K562 (cell line): ENCODE measurements around the gene RGS8. TPM values are rescaled to one million over a fixed set of nuclear protein-coding genes. Genes with fewer than 3 reads are reported as not detected.

Source experiments
- ATAC-seq: fragments of 200-7000 bp; cut with Tn5 transposase; 3 replicates; pipeline ENCODE4 v1.9.1; 2020; ENCODE audit warnings: moderate library complexity
- BruUV-seq: library from RNA; stranded (reverse); fragments of 400-500 nt; replicated peaks from 2 replicates; lab custom pipeline; 2021; lab: Mats Ljungman, UMichigan
- CTCF ChIA-PET: fragments of 300-600 bp; formaldehyde crosslinking; extraction: SDS; loops from one replicate; lab custom pipeline; 2021; ENCODE audit warnings: low intra/inter-chr PET ratio; lab: Yijun Ruan, JAX
- POLR2A ChIA-PET: fragments of 300-600, 350-650 bp; sonication (Branson Sonifier 250); formaldehyde crosslinking; extraction: SDS; loops from one replicate; lab custom pipeline; 2021; ENCODE audit warnings: antibody characterized with exemption, inconsistent platforms; lab: Yijun Ruan, JAX
- DNase-seq, 4 experiments: peaks; one replicate each; pipeline versions ENCODE4 v3.0.0 to v3.0.0-alpha.2; 2011 to 2018; ENCODE audit warnings: low spot score in 3 of 4, mixed read lengths in 3 of 4; ENCODE audit errors: extremely low read depth in 1 of 4
- FAIRE-seq: peaks from 2 replicates; lab custom pipeline; 2011; peaks lifted over from hg19 to GRCh38; lab: Jason Lieb, UNC
- H2AFZ ChIP-seq: 2 replicates; pipeline ENCODE4 v1.6.0; 2011; ENCODE audit warnings: low read depth, low read length, control low read depth, inconsistent platforms
- H3K27ac ChIP-seq: fragments of 200-600 bp; 3 replicates; pipeline ENCODE4 v1.8.0; 2011; ENCODE audit warnings: low read depth, mild to moderate bottlenecking, control low read depth, inconsistent platforms, low read length, moderate library complexity, mixed read lengths; ENCODE audit errors: extremely low read depth
- H3K27me3 ChIP-seq, 2 experiments: fragments of 300-600 bp in 1 of 2; 2 replicates in 1 of 2; 3 replicates in 1 of 2; pipeline versions ENCODE4 v1.6.0 to v1.8.0; 2011; ENCODE audit warnings: inconsistent platforms in 2 of 2, low read length in 2 of 2, mild to moderate bottlenecking in 1 of 2, mixed read lengths in 1 of 2, moderate library complexity in 1 of 2; ENCODE audit not compliant: control insufficient read depth in 2 of 2, insufficient read depth in 2 of 2
- H3K36me3 ChIP-seq: fragments of 300-600 bp; 3 replicates; pipeline ENCODE4 v1.8.0; 2011; ENCODE audit warnings: mild to moderate bottlenecking, low read length, inconsistent platforms; ENCODE audit not compliant: control insufficient read depth, insufficient read depth
- H3K4me1 ChIP-seq, 2 experiments: fragments of 200-600 bp in 1 of 2; replicated peaks in 1 of 2; 2 replicates in 1 of 2; 3 replicates in 1 of 2; pipeline versions ENCODE4 v1.5.1 to v1.8.0; 2011; ENCODE audit warnings: inconsistent platforms in 2 of 2, low read length in 2 of 2, mild to moderate bottlenecking in 1 of 2, mixed read lengths in 1 of 2, moderate library complexity in 1 of 2; ENCODE audit not compliant: control insufficient read depth in 2 of 2, insufficient read depth in 2 of 2
- H3K4me2 ChIP-seq: 2 replicates; pipeline ENCODE4 v1.6.1; 2011; ENCODE audit warnings: low read length, control low read depth, inconsistent platforms, mixed read lengths; ENCODE audit not compliant: insufficient read depth
- H3K4me3 ChIP-seq: fragments of 200-600 bp; sonication (generic), shearing (Covaris generic); 2 replicates; pipeline ENCODE4 v1.5.1; 2016; ENCODE audit warnings: control low read depth, inconsistent platforms
- H3K79me2 ChIP-seq: fragments of 200-600 bp; 3 replicates; pipeline ENCODE4 v1.8.0; 2011; ENCODE audit warnings: low read length, inconsistent platforms; ENCODE audit not compliant: control insufficient read depth, insufficient read depth
- H3K9ac ChIP-seq, 2 experiments: 2 replicates each; pipeline versions ENCODE4 v1.6.0 to v1.6.1; 2011; ENCODE audit warnings: low read depth in 2 of 2, low read length in 2 of 2, control low read depth in 1 of 2, inconsistent platforms in 1 of 2, mild to moderate bottlenecking in 1 of 2, mixed read lengths in 1 of 2; ENCODE audit not compliant: insufficient read depth in 1 of 2
- H3K9me1 ChIP-seq: one replicate; pipeline ENCODE4 v1.6.0; 2011; ENCODE audit warnings: inconsistent platforms, mild to moderate bottlenecking, low read length, moderate library complexity; ENCODE audit not compliant: control insufficient read depth, insufficient read depth
- H3K9me3 ChIP-seq: replicated peaks from 2 replicates; pipeline ENCODE4 v1.5.1; 2011; ENCODE audit warnings: low read depth, low read length, inconsistent platforms; ENCODE audit not compliant: control insufficient read depth, insufficient read depth
- H4K20me1 ChIP-seq: replicated peaks from 2 replicates; pipeline ENCODE4 v1.6.1; 2011; ENCODE audit warnings: low read length, inconsistent platforms, mixed read lengths; ENCODE audit not compliant: control insufficient read depth, insufficient read depth
- PRDM10 ChIP-seq: fragments of 450-650 bp; IDR thresholded peaks from 2 replicates; pipeline ENCODE4 v1.6.1; 2018; ENCODE audit not compliant: partially characterized antibody
- ZNF143 ChIP-seq: sonication (generic); formaldehyde crosslinking; IDR thresholded peaks from 2 replicates; pipeline ENCODE4 v1.9.0; 2022; ENCODE audit warnings: mild to moderate bottlenecking, missing genetic modification reagents
- WGBS: fragments of 100-300 bp; shearing (Covaris generic); methylation state at CpG from one replicate; pipeline ENCODE4 v1.1.6; 2016; ENCODE audit warnings: low coverage, mixed read lengths; ENCODE audit not compliant: insufficient coverage; ENCODE audit errors: missing lambda C conversion rate; 5-methylcytosine and 5-hydroxymethylcytosine counted together
- in situ Hi-C: fragments of 300-500 bp; cut with MboI; formaldehyde crosslinking; loops from 4 replicates; pipeline ENCODE4 v1.15.0; 2018; ENCODE audit warnings: inconsistent platforms, mixed read lengths
- intact Hi-C: fragments of 100-400 bp; cut with micrococcal nuclease; formaldehyde crosslinking; loops from 2 replicates; pipeline ENCODE4 v1.14.2; 2022
- polyA plus RNA-seq, 8 experiments: library from polyadenylated mRNA; depleted of rRNA in 4 of 8; stranded (reverse) in 5 of 8; unstranded in 3 of 8; fragments of >200 nt; fragmentation: Nextera tagmentation in 2 of 8; fragmentation: Illumina TruSeq in 1 of 8; extraction: Ambion mirVana in 2 of 8; extraction: Trizol in 1 of 8; gene quantifications; 2 replicates each; pipeline versions ENCODE4 v1.2.1 to v1.2.3, GENCODE V29; 2011 to 2014; ENCODE audit warnings: inconsistent platforms in 1 of 8, missing spikeins in 1 of 8
- total RNA-seq, 7 experiments: library from RNA; depleted of rRNA in 6 of 7; stranded (reverse); fragments of >200 nt in 6 of 7; fragmentation: Illumina TruSeq in 2 of 7; extraction: Trizol in 2 of 7; gene quantifications; 2 replicates each; pipeline versions ENCODE4 v1.2.1 to v1.2.3, GENCODE V29; 2011 to 2021; ENCODE audit warnings: low replicate concordance in 1 of 7

RGS8 gene
- total and polyA plus RNA-seq, 9 of the 15 experiments (the other 6 are each of a cell fraction or from before 2014, with no cell fraction given) = not detected

GRCh38 chr1:182699393-182700350, 15.3 kb upstream of the RGS8 start:
- no peak for DNase-seq
- H3K9me1 ChIP-seq = no peaks in the 10 kb centered on the region
- CTCF ChIA-PET = no interaction called here
- intact Hi-C loops = no loop called here
- H3K27ac ChIP-seq = no peak overlapping the region
- WGBS = under 1% methylated on average over 27 of the region's 27 CpGs
- no peak overlapping the region for H3K9ac ChIP-seq
- H3K4me3 ChIP-seq = no peak overlapping the region
- no peak overlapping the region for H2AFZ ChIP-seq
- in situ Hi-C loops = no loop called here
- H3K27me3 ChIP-seq = peaks cover 26 to 27% of the 10 kb centered on the region in 2 experiments
- H3K4me1 ChIP-seq = no peaks in the 10 kb centered on the region
- no peaks in the 10 kb centered on the region for H3K9me3 ChIP-seq
- no peaks in the 10 kb centered on the region for H3K79me2 ChIP-seq
- no peaks in the 10 kb centered on the region for H4K20me1 ChIP-seq
- ATAC-seq = peak; percentile 54
- BruUV-seq = no TSS peak
- POLR2A ChIA-PET = interaction anchor here (0.6 to 2.0 kb wide), 6 partner anchors 11 to 271 kb away, joined by 3 to 5 read pairs (median 4); partner anchors contain the start of gene RGS16
- H3K4me2 ChIP-seq = no peak overlapping the region
- H3K36me3 ChIP-seq = no peaks in the 10 kb centered on the region
- TF ChIP-seq PRDM10 = peak; percentile 18
- no peak for TF ChIP-seq ZNF143
- FAIRE-seq = no peak
